Caki2 (cell line): Measurements from ENCODE around the gene PGAM5. TPM values are rescaled to one million over a fixed set of nuclear protein-coding genes. Genes with fewer than 3 reads are reported as not detected.

Experiments used
- DNase-seq: peaks from one replicate; pipeline ENCODE4 v3.0.0-alpha.2; 2015; ENCODE audit warnings: low read depth
- in situ Hi-C: cut with HindIII; loops from 2 replicates; pipeline ENCODE4 v1.10.0; 2016; ENCODE audit warnings: low sequenced_read_pairs, low pct_unique_long_range_greater_than_20kb, mixed read lengths
- total RNA-seq: library from RNA; depleted of rRNA; stranded (reverse); fragments of >200 nt; shearing (Covaris generic); gene quantifications from 2 replicates; pipeline ENCODE4 v1.2.3, GENCODE V29; 2014; ENCODE audit warnings: low replicate concordance

Gene PGAM5
- total RNA-seq, 1 experiment from 2014 or later = 67.5 TPM

DNA sequence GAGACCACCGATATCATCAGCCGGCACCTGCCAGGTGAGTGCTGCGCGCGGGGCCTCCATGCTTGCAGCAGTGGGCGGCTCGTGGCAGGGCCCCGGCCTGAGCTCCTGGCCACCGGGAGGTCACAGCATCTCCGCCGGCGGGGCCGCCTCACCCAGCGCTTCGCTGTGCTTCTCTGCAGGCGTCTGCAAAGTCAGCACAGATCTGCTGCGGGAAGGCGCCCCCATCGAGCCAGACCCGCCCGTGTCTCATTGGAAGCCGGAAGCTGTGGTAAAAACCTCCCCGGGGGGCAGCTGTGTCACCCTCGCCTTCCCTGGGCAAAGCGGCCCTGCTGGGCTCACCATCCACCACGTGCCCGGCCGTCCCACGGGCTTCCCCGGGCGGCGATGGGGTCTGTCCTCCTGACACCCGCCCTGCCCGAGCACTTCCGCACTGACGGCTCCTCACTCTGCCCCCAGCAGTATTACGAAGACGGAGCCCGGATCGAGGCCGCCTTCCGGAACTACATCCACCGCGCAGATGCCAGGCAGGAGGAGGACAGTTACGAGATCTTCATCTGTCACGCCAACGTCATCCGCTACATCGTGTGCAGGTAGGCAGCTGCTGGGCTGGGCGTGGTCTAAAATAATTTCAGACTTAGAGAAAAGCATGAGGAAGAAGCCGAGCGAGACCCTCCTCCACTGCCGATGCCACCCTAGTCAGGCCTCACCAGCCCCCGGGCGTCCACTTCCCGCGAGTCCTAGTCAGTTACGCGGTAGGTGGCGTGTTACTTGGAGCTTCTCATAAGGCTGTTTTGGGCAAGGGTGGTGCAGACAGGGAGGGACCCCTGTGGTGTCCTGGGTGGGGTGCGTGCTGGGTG lies 7.1 kb downstream of the PGAM5 start:
- no peak for DNase-seq
- in situ Hi-C loops = no loop called here

DNA sequence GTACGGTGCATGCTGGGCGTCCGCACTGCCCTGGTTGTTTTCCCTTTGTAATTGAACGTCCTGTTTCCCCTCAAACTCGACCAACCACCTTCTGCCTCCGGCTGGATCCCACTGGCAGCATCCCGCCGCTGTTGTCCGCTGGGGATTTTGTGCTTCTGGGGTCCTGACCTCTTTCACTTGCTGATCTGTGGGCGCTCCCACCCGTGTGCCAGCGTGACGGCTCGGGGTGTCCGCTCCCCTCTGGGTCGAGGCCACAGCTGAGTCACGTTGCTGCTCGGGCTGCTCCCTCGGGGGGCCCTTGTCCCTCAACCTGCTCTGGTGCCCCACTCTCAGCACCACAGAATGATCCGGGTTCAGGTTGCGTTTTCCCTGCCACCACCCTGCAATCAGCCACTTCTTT lies 8.0 kb downstream of the PGAM5 start:
- in situ Hi-C loops = no loop called here
- DNase-seq = no peak

DNA sequence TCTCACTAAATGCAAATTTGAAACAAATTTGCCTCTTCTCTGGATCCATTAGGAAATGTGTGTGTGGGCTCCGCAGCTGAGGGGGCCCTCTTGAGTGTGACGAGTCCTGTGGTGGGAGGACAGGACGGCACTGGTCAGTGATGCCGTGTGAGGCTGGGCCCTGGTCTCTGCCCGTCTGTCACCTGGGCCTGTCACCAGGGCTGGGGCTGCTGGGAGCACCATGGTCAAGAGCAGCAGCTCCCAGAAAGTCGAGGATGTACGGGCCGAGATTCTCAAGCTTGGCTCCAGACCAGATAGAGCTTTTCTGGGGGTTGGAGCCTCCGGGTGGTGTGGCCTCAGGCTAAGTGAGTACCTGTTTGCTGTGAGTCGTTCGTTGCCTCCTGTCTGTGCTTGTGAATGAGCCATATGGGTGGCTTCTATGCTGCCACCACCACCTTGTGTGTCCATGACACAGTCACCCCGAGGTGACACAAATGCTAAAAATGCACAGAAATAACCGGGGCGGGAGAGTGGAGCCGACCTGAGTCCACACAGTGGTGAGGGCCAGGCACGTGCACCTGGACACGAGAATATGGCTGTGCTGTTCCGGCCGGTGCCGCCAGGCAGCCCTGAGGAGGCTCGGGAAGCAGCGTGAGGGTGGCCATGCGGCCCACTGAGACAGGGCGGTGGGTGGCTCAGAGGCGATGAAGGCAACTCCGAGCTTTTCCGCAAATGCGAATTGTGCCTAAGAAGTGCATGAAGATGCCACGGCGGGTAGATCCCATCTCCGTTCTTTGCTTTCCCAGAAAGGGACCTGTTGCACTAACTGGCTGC lies 8.7 kb downstream of the PGAM5 start:
- DNase-seq = no peak
- in situ Hi-C loops = no loop called here

DNA sequence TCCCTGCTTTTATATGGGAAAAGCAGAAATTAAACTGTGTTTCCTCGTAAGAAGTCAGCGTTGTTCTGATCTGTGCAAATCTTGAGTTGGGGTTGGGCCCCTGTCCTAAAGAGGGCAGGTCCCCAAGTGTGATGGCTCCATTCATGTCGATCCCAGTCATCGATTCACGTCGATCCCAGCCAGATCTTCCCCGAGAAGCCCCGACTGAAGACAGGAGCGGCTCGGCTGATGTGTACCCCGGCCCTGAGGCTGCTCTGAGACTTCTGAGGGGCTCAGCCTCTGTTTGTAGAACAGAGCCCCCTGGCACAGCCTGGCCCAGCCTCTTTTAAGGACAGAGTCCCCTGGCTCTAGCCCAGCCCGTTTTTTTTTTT lies 9.3 kb downstream of the PGAM5 start:
- in situ Hi-C loops = no loop called here
- DNase-seq = no peak

DNA sequence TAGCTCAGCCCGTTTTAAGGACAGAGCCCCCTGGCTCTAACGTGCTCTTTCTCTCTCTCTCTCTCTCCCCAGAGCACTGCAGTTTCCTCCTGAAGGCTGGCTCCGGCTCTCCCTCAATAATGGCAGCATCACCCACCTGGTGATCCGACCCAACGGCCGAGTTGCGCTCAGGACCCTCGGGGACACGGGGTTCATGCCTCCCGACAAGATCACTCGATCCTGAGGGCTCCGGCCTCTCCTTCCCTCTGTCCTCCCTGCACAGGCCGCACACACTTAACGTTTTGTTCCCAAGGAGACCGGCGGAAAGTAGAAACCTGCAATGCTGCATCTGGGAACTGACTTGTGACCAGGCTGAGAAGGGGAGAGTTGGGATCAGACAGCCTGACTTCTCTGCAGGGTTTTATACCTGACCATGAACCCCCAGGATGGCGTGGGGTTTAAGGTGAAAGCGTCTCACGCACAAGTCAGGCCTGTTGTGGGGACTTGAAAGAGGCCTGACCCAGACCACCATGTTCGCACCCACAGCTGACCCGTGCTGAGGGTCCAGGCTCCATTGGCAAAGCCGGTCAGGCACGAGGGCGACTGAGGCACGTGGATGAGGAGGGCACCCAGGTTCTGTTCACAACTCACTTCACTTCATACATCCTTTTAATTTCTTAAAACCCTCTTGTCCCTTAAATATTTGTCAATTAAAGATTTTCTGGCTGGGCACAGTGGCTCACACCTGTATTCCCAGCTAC lies 10.1 kb downstream of the PGAM5 start:
- in situ Hi-C loops = no loop called here
- DNase-seq = no peak

DNA sequence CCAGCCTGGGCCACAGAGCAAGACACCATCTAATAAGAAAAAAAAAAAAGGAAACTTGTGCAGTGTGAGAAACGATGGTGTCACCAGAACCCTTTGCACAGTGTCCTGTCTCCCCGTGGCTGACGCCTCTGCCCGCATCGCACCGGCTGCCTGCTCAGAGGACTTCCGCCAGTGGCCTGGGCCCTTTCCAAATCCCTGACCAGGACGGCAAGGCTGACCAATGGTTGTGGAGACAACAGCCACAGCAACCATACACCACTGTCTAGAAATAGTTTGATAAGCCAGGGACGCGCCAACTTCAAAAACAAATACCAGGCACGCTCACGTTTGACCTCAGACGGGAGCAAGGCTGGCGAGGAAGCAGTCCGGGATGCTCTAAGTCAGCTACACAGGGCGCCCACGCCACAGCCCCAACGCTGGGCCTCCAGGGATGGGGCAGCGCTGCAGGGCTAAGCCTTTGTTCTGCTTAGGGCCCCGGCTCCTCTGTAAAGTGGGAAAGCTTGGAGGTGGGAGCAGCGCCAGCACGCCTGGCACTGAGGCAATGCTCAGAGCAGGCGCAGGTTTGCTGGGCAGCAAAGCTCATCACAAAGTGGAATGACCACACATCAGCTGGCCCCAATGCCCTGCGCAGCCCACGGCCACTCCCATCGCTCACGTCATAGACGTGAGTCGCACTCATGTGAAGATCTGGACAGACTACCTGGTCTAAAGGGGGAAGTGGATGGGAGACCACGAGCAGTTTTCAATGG lies 12.5 kb downstream of the PGAM5 start:
- in situ Hi-C loops = no loop called here
- peak; percentile 38 for DNase-seq

DNA sequence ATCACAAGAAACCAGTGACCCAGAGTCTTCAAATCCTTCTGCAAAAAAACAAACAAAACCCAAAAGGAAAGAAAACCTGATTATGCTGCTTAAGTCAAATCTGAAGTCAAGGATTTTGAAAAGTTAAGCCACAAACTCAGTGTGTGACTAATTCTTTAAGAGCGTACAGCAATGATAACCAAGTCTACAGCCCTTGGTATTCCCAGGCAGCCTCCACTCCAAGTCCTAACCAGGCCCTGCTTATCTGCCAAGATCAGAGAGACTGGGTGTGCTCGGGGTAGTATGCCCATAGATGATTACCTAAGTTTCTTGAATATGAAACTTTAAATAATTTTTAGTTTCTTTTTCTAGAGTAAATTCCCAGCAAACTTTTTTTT lies 13.1 kb downstream of the PGAM5 start:
- in situ Hi-C loops = no loop called here
- no peak for DNase-seq

DNA sequence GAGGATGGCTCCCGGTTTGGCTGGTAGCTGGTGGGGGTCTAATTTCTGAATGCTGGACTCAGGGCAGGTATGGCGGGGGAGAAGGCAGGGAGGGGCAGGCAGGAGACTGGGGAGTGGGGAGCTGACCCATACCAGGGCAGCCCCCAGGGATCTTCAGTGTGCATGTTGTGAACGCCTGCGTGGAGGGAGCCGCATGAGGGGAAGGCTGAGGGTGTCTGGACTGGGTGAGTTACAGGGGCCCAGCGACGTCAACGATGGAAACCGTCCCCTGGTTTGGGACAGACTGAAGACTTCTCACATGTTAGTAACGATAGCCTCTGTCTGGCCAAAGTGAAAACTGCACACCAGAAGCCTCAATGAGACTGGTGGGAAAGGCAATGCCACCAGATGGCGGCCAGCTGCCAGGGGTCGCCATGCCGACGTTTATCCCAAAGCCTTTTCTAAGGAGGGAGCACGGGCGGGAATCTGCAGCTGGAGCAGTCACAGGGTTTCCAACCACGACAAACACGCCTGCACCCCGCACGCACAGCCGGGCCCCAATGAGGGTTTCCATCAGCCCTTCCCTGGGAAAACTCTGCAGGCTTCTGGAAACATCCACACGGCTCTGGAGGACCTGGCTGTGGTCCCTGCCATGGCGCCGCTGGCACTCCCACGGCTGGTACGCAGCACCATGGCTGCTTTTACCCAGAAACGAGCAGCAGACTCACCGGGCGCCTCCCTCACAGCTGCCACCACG lies 14.0 kb downstream of the PGAM5 start:
- in situ Hi-C loops = no loop called here
- DNase-seq = no peak

DNA sequence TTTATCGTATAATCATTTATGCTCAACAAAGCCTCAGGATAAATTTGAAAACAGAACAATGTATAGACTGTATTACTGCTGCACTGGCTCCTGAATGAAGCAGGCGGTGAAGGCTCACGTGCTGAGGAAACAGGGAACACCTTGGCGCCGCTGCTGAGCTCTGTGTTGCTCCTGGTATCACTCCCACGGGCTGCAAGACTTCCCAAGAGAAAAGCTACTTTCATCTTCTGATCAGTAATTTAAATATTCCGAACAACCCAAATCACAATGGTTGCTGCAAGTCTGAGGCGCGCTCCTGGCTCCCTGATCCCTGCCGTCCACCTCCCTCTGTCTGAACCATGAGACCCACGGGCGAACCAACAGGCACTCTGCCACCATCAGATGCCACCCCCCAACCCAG lies 15.7 kb downstream of the PGAM5 start:
- in situ Hi-C loops = no loop called here
- no peak for DNase-seq

DNA sequence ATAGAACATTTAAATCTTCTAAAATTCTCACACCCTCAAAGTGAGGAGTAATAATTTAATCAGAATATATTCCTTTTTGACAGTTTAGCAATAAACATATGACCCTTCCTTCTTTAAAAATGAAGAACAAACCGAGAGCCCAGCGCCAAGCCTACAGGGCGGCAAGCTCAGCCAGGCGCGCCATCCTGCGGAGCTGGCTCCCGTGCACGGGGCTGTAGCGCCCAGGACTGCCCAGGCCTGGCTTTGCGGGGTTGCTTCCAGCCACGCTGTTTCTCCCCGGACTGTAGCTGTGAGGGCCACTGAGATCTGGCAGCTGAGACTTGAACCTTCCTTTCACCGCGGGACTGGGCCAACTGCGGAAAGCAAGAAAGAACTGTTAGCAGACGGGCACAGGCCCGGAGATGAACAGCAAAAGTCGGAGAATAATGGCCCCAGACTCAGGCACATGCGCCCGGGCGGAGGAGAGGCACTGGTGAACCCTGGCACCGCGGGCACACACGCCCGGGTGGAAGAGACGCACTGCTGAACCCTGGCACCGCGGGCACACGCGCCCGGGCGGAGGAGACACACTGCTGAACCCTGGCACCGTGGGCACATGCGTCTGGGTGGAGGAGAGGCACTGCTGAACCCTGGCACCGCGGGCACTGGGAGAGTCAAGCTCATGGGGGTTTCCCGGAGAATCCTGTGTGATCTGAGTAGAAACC lies 16.6 kb downstream of the PGAM5 start:
- in situ Hi-C loops = no loop called here

DNA sequence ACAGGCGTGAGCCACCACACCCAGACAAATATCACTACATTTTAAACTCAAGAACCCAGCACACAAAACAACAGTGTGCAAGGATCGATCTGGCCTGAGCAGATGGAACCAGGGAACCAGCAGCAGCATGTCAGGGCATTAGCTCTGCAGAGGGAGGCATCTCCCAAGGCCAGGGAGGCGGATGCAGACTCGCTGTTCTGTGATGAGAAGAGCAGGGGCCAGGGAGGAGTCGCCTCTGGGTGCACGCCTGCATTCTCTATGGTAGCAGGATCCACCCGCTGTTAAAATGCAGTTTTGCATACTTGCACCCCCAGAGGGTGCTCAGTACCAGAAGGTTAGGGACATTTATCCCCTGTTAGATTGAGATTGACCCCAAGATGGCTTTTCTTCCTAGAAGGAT lies 17.9 kb downstream of the PGAM5 start:
- in situ Hi-C loops = no loop called here
- DNase-seq = no peak

More for the DNA sequence above, 16.6 kb downstream of the PGAM5 start:
- no peak for DNase-seq

DNA sequence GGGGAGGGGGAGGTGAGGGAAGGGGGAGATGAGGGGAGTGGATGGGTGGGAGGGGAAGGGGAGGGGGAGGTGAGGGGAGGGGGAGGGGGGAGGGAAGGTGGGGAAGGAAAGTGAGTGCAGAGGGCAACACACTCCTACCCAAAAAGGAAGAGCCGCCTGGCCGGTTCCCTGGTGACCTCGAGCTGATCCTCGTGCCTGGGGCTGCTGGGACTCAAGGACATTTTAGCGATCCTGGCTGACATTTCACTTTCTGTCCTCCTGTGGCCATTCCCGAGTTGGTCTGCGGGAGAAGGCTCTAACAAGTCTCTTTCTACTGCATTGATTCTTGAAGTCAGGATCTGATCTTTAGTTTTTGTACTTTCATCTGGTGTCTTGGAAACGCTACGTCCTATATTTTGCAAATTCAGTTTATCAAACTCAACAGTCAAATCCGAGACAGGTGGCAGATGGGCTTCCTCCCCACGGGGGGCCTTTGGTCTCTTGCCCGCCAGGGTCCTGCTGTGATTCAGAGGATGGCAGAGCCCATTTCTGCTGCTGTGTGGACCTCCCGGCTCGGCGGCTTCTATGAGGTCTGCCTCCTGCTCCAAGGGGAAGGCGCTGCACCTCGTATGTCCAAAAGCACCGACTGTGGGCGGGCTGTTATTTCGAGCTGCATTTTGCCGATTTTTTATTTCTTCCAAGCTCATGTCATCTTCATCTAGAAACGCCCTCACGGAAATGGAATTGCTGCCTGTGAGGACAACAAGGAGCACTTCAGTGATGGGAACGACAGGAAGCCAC lies 19.1 kb downstream of the PGAM5 start:
- DNase-seq = no peak
- in situ Hi-C loops = no loop called here

DNA sequence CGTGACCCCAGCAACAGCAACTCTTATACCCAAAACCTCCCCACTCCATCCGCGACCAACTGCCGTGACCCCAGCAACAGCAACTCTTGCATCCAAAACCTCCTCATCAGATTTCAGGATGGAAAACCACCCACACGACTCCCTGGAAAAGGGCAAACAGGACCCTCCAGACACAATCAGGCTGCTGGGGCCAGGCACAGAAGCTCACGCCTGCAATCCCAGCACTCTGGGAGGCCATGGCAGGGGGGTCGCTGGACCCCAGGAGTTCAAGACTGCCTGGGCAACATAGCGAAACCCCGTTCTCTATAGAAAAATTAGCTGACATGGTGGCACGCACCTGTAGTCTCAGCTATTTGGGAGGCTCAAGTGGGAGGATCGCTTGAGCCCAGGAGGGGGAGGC lies 19.7 kb downstream of the PGAM5 start:
- in situ Hi-C loops = no loop called here
- DNase-seq = no peak

DNA sequence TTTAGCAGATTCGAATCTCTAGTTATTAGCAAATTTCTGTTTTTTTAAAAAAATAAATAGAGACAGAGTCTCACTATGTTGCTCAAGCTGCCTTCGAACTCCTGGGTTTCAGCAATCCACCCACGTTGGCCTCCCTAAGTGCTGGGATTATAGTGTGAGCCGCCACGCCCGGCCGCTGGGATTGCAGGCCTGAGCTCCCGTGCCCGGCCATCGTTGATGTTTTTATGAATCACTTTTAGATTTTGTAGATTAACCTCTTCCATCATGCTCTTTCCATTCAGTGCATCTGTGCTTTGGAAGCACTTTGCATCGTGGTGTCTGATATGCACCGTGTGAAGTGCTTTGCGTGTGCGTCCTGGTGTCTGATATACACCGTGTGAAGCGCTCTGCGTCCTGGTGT lies 20.9 kb downstream of the PGAM5 start:
- in situ Hi-C loops = no loop called here
- no peak for DNase-seq

DNA sequence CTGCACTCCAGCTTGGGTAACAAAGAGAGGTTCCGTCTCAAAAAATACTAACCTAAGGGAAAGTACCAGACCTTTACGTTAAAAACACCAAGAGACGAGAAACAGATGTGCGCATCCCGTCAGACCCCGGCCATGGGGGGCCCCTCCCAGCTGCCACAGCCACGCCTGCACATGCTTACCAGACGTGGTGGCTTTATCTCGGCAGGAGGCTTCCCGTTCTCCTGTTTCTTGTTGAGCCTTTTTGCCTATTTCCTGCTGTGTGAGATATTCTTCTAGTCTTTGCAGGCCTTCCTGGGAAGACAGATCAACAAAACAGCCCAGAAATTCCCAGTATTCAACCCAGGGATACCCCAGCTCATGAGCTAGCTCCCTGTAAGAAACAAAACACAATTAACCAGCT lies 23.6 kb downstream of the PGAM5 start:
- no peak for DNase-seq
- in situ Hi-C loops = no loop called here

DNA sequence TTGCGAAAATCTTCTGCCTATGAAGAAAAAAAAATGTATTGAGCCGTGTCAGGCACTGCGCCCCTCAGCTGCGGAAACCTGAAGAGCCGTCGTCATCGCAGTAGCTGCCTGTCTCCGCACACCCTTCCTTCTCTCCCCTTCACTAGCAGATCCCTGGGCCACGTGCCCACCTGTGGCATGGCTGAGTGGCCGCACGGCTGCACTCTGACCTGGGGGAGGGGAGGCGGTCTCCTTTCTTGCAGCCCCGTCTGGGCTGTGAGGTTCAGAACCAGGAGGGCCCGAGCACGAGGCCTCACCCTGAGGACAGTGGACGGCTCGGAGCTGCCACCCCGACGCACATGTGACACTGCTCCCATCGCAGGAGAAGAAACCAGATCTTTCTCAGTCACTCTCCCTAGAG lies 24.9 kb downstream of the PGAM5 start:
- DNase-seq = no peak
- in situ Hi-C loops = no loop called here

DNA sequence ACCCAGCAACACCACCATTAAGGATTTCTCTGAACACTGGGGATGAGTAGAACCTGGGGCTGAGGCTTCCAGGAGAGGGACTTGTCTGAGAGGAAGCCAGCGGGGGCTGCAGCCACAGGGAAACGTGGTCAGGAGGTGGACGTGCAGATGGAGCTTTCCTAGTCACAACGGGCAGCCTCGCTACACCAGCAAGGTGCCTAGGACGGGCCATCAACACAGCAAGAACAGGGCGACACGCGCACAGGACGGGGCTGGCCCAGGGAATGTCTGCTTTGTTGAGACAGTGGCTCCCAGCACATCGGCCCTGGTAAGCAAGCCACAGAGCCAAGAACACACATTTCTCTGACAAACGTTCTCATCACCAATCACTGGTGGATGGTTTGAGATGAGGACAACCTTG lies 25.7 kb downstream of the PGAM5 start:
- in situ Hi-C loops = no loop called here
- no peak for DNase-seq
